PC-9 (cell line): ENCODE measurements around the gene AGBL2. TPM values are rescaled to one million over a fixed set of nuclear protein-coding genes. Genes with fewer than 3 reads are reported as not detected.
"Not testable (repeated sequence)": the region's sequence is repeated elsewhere in the genome, so short reads cannot be mapped to it uniquely, and the experiment has no call there.

Experiments used
- BruUV-seq: library from RNA; stranded (reverse); fragments of 400-500 nt; replicated peaks from 2 replicates; lab custom pipeline; 2021; lab: Mats Ljungman, UMichigan
- CTCF ChIA-PET: fragments of 300-600 bp; sonication (Branson Sonifier 250); formaldehyde crosslinking; loops from one replicate; lab custom pipeline; 2022; ENCODE audit warnings: antibody characterized with exemption; lab: Charles Lee
- POLR2A ChIA-PET: fragments of 300-600 bp; sonication (Branson Sonifier 250); formaldehyde crosslinking; loops from one replicate; lab custom pipeline; 2022; ENCODE audit warnings: antibody characterized with exemption; ENCODE audit not compliant: unreplicated experiment; lab: Charles Lee
- DNase-seq, 2 experiments: peaks; one replicate each; pipeline versions ENCODE4 v3.0.0 to v3.0.0-alpha.2; 2015 to 2022; ENCODE audit warnings: mixed read lengths in 1 of 2
- H2AFZ ChIP-seq: fragments of 200-600 bp; sonication (generic); 2 replicates; pipeline ENCODE4 v1.8.1; 2017; ENCODE audit warnings: antibody characterized with exemption
- H3F3A ChIP-seq: fragments of 200-600 bp; sonication (generic); 2 replicates; pipeline ENCODE4 v1.8.1; 2017; ENCODE audit warnings: antibody characterized with exemption, mild to moderate bottlenecking, low read depth; ENCODE audit not compliant: insufficient read depth
- H3K27ac ChIP-seq: fragments of 200-600 bp; sonication (generic); 2 replicates; pipeline ENCODE4 v1.6.1; 2016; ENCODE audit warnings: mixed run types
- H3K27me3 ChIP-seq: fragments of 200-600 bp; sonication (generic); 2 replicates; pipeline ENCODE4 v1.6.1; 2016; ENCODE audit warnings: low read depth, mixed run types; ENCODE audit not compliant: insufficient read depth
- H3K36me3 ChIP-seq: fragments of 200-600 bp; sonication (generic); 2 replicates; pipeline ENCODE4 v1.6.1; 2016; ENCODE audit warnings: low read depth, mixed run types
- H3K4me1 ChIP-seq: fragments of 200-600 bp; sonication (generic); replicated peaks from 2 replicates; pipeline ENCODE4 v1.6.1; 2016; ENCODE audit warnings: mixed run types; ENCODE audit not compliant: insufficient read depth
- H3K4me2 ChIP-seq: fragments of 200-600 bp; sonication (generic); 2 replicates; pipeline ENCODE4 v1.6.1; 2017; ENCODE audit warnings: mixed run types
- H3K4me3 ChIP-seq: fragments of 200-600 bp; sonication (generic); 2 replicates; pipeline ENCODE4 v1.6.1; 2016; ENCODE audit warnings: mixed run types
- H3K79me2 ChIP-seq: fragments of 200-600 bp; sonication (generic); 2 replicates; pipeline ENCODE4 v1.6.1; 2017; ENCODE audit warnings: low read depth, mixed run types
- H3K9me2 ChIP-seq: fragments of 200-600 bp; sonication (generic); 2 replicates; pipeline ENCODE4 v1.8.1; 2017; ENCODE audit warnings: mild to moderate bottlenecking; ENCODE audit not compliant: insufficient read depth
- H3K9me3 ChIP-seq: fragments of 200-600 bp; sonication (generic); 2 replicates; pipeline ENCODE4 v1.8.1; 2016; ENCODE audit warnings: low read depth; ENCODE audit not compliant: insufficient read depth
- H4K20me1 ChIP-seq: fragments of 200-600 bp; sonication (generic); 2 replicates; pipeline ENCODE4 v1.8.1; 2017; ENCODE audit not compliant: insufficient read depth
- CTCF ChIP-seq: fragments of 200-600 bp; sonication (generic); conservative IDR thresholded peaks from 2 replicates; pipeline ENCODE4 v1.6.1; 2017; ENCODE audit warnings: mixed run types, antibody characterized with exemption, mild to moderate bottlenecking, moderate library complexity
- EZH2 ChIP-seq: fragments of 200-600 bp; sonication (generic); IDR thresholded peaks from 2 replicates; pipeline ENCODE4 v1.8.0; 2017; ENCODE audit warnings: antibody characterized with exemption, low read depth
- intact Hi-C: fragments of 100-400 bp; cut with micrococcal nuclease; formaldehyde crosslinking; loops from one replicate; pipeline ENCODE4 v1.10.0; 2022; ENCODE audit not compliant: unreplicated experiment
- total RNA-seq: library from RNA; stranded (reverse); gene quantifications from 2 replicates; pipeline ENCODE4 v1.2.3, GENCODE V29; 2021

The AGBL2 gene
- total RNA-seq, 1 experiment from 2014 or later = 13.1 TPM

- TF ChIP-seq EZH2 (no peak), CTCF (no peak)
- no peak overlapping the region for H3K4me3 ChIP-seq
- H3K79me2 ChIP-seq = no peaks in the 10 kb centered on the region
- no TSS peak for BruUV-seq
- H2AFZ ChIP-seq = no peak overlapping the region
- intact Hi-C loops = no loop called here
- H4K20me1 ChIP-seq = 0 out of 2 replicates have a peak, but pooled peaks cover under 1% of the 10 kb centered on the region
- ChIA-PET CTCF (no interaction called here), POLR2A (interaction anchor here (0.6 kb wide), 1 partner anchor 68 kb away, joined by 4 read pairs; no protein-coding TSS in a partner anchor)
- no peaks in the 10 kb centered on the region for H3K9me3 ChIP-seq
- H3K27ac ChIP-seq = no peak overlapping the region
- DNase-seq = no peak
- H3K27me3 ChIP-seq = no peaks in the 10 kb centered on the region
- no peak overlapping the region for H3K4me2 ChIP-seq
- H3K4me1 ChIP-seq = peaks cover 7% of the 10 kb centered on the region; the same call in 1 of the 2 replicates
- no peaks in the 10 kb centered on the region for H3K9me2 ChIP-seq
- H3K36me3 ChIP-seq = no peaks in the 10 kb centered on the region
- H3F3A ChIP-seq = peaks cover 16% of the 10 kb centered on the region
Measured at GRCh38 chr11:47711816-47712215, 3.4 kb downstream of the AGBL2 start.

GRCh38 chr11:47711225-47711624 is 3.9 kb downstream of the AGBL2 start:
- ChIA-PET CTCF (no interaction called here), POLR2A (interaction anchor here (0.6 kb wide), 2 partner anchors 67 to 170 kb away, joined by 4 read pairs; no protein-coding TSS in a partner anchor)
- H3K4me2 ChIP-seq = no peak overlapping the region
- H3K27me3 ChIP-seq = no peaks in the 10 kb centered on the region
- TF ChIP-seq CTCF (no peak), EZH2 (no peak)
- H3F3A ChIP-seq = peaks cover 10% of the 10 kb centered on the region
- no peak for DNase-seq
- H4K20me1 ChIP-seq = no peaks in the 10 kb centered on the region
- intact Hi-C loops = no loop called here
- BruUV-seq = no TSS peak
- H3K27ac ChIP-seq = no peak overlapping the region
- no peak overlapping the region for H2AFZ ChIP-seq
- H3K4me3 ChIP-seq = no peak overlapping the region
- no peaks in the 10 kb centered on the region for H3K79me2 ChIP-seq
- H3K9me2 ChIP-seq = no peaks in the 10 kb centered on the region
- no peaks in the 10 kb centered on the region for H3K9me3 ChIP-seq
- H3K36me3 ChIP-seq = no peaks in the 10 kb centered on the region
- H3K4me1 ChIP-seq = peaks cover 7% of the 10 kb centered on the region; the same call in 1 of the 2 replicates

- H3K79me2 ChIP-seq, H3K9me3 ChIP-seq, H4K20me1 ChIP-seq, H3K4me3 ChIP-seq, H3K36me3 ChIP-seq, H2AFZ ChIP-seq, H3K9me2 ChIP-seq, DNase-seq, BruUV-seq, H3K4me2 ChIP-seq, H3F3A ChIP-seq, H3K4me1 ChIP-seq, CTCF ChIA-PET, intact Hi-C loops, H3K27ac ChIP-seq, POLR2A ChIA-PET, H3K27me3 ChIP-seq: not testable (repeated sequence)
Measured at GRCh38 chr11:47707275-47707786, 7.8 kb downstream of the AGBL2 start.

GRCh38 chr11:47705721-47706120 is 9.4 kb downstream of the AGBL2 start:
- H3K27ac ChIP-seq = no peak overlapping the region
- intact Hi-C loops = no loop called here
- POLR2A ChIA-PET = interaction anchor here (0.6 kb wide), 1 partner anchor 510 kb away, joined by 4 read pairs; no protein-coding TSS in a partner anchor
- no peak overlapping the region for H3K4me2 ChIP-seq
- H3K79me2 ChIP-seq = no peaks in the 10 kb centered on the region
- TF ChIP-seq EZH2 (no peak), CTCF (no peak)
- H3K9me2 ChIP-seq = no peaks in the 10 kb centered on the region
- no peaks in the 10 kb centered on the region for H3K9me3 ChIP-seq
- no peaks in the 10 kb centered on the region for H3K27me3 ChIP-seq
- no peak for DNase-seq
- BruUV-seq = no TSS peak
- no peaks in the 10 kb centered on the region for H3K4me1 ChIP-seq
- H3K4me3 ChIP-seq = no peak overlapping the region
- H2AFZ ChIP-seq = no peak overlapping the region
- H3K36me3 ChIP-seq = no peaks in the 10 kb centered on the region
- CTCF ChIA-PET = no interaction called here
- no peaks in the 10 kb centered on the region for H4K20me1 ChIP-seq
- no peaks in the 10 kb centered on the region; the same call in 1 of the 2 replicates for H3F3A ChIP-seq
